Liver (tissue), 9 donors: ENCODE data around the gene ABL1. TPM values are rescaled to one million over a fixed set of nuclear protein-coding genes. Genes with fewer than 3 reads are reported as not detected.

ENCODE experiments used
- DNase-seq: peaks from one replicate; pipeline ENCODE4 v3.0.0-alpha.2; 2017; ENCODE audit warnings: low spot score
- H3K27ac ChIP-seq, 2 donors: one replicate each; pipeline ENCODE4 v1.7.0; 2013; ENCODE audit warnings: inconsistent platforms in 2 of 2, low read length in 2 of 2, control low read depth in 1 of 2, low read depth in 1 of 2, mild to moderate bottlenecking in 1 of 2
- H3K27me3 ChIP-seq, 4 donors: one replicate each; pipeline versions ENCODE4 v1.6.1 to v1.7.0; 2013; ENCODE audit warnings: low read length in 3 of 4, inconsistent platforms in 1 of 4, mild to moderate bottlenecking in 1 of 4, moderate library complexity in 1 of 4; ENCODE audit not compliant: control insufficient read depth in 4 of 4, insufficient read depth in 4 of 4
- H3K36me3 ChIP-seq, 4 donors: one replicate each; pipeline versions ENCODE4 v1.6.1 to v1.7.0; 2013; ENCODE audit warnings: low read length in 3 of 4, mild to moderate bottlenecking in 3 of 4, low read depth in 1 of 4, moderate library complexity in 1 of 4; ENCODE audit not compliant: control insufficient read depth in 4 of 4, insufficient read depth in 3 of 4
- H3K4me1 ChIP-seq, 4 donors: one replicate each; pipeline versions ENCODE4 v1.6.1 to v1.7.0; 2013; ENCODE audit warnings: low read length in 3 of 4, mild to moderate bottlenecking in 3 of 4, moderate library complexity in 1 of 4; ENCODE audit not compliant: control insufficient read depth in 4 of 4, insufficient read depth in 4 of 4
- H3K4me3 ChIP-seq, 3 donors: one replicate each; pipeline versions ENCODE4 v1.6.1 to v1.7.0; 2013; ENCODE audit warnings: low read length in 3 of 3, control low read depth in 1 of 3, low read depth in 1 of 3, mild to moderate bottlenecking in 1 of 3
- H3K9ac ChIP-seq, 2 donors: one replicate each; pipeline ENCODE4 v1.7.0; 2013; ENCODE audit warnings: low read length in 2 of 2, mild to moderate bottlenecking in 2 of 2, moderate library complexity in 2 of 2, control low read depth in 1 of 2, low read depth in 1 of 2
- H3K9me3 ChIP-seq, 4 donors: one replicate each; pipeline versions ENCODE4 v1.6.1 to v1.7.0; 2013; ENCODE audit warnings: low read length in 3 of 4; ENCODE audit not compliant: control insufficient read depth in 4 of 4
- CTCF ChIP-seq: fragments of 150-350 bp; IDR thresholded peaks from 2 replicates; pipeline ENCODE4 v1.5.1; 2017; ENCODE audit warnings: improper control_type of control experiment, low read depth, low read length; ENCODE audit not compliant: missing input control
- HNF4A ChIP-seq, 2 donors: conservative IDR thresholded peaks; 2 replicates each; pipeline ENCODE4 v1.6.1; 2016; ENCODE audit warnings: antibody characterized with exemption in 2 of 2, mild to moderate bottlenecking in 2 of 2
- NR2F2 ChIP-seq: IDR thresholded peaks from 2 replicates; pipeline ENCODE4 v1.6.1; 2016; ENCODE audit warnings: antibody characterized with exemption
- RAD21 ChIP-seq, 2 donors: IDR thresholded peaks; 2 replicates each; pipeline ENCODE4 v1.6.1; 2016; ENCODE audit warnings: antibody characterized with exemption in 2 of 2, mild to moderate bottlenecking in 2 of 2
- RXRA ChIP-seq, 2 donors: IDR thresholded peaks; 2 replicates each; pipeline ENCODE4 v1.6.1; 2017 to 2018; ENCODE audit warnings: antibody characterized with exemption in 2 of 2, mild to moderate bottlenecking in 1 of 2
- YY1 ChIP-seq: IDR thresholded peaks from 2 replicates; pipeline ENCODE4 v1.6.1; 2016; ENCODE audit warnings: antibody characterized with exemption, mild to moderate bottlenecking
- WGBS: extraction: QIAGEN DNeasy Blood & Tissue Kit; methylation state at CpG from one replicate; pipeline ENCODE4 v1.1.7; 2013; 5-methylcytosine and 5-hydroxymethylcytosine counted together
- polyA plus RNA-seq, 2 donors: library from polyadenylated mRNA; stranded (reverse) in 1 of 2; unstranded in 1 of 2; fragments of 200-250 nt in 1 of 2; fragments of >200 nt in 1 of 2; fragmentation: Nextera tagmentation in 1 of 2; extraction: Ambion mirVana in 1 of 2; gene quantifications; one replicate each; pipeline versions ENCODE4 v1.2.1 to v1.2.3, GENCODE V29; 2013 to 2015
- total RNA-seq, 2 donors: library from RNA; depleted of rRNA; stranded (reverse); fragments of >200 nt; gene quantifications; one replicate each; pipeline ENCODE4 v1.2.3, GENCODE V29; 2014
- TF ChIP-seq, protein P1 (sequence below): IDR thresholded peaks from 2 replicates; pipeline ENCODE4 v1.6.1; 2016; ENCODE audit warnings: antibody characterized with exemption, mild to moderate bottlenecking
- donor health status: healthy.
- donor health status: healthy.
- donor health status: healthy.
- donor health status: healthy.
- donor health status: healthy.

Gene ABL1
- total and polyA plus RNA-seq, 4 donors = 4.2 to 14.2 (median 10.9) TPM

GRCh38 chr9:130936285-130937117, 101.4 kb downstream of the ABL1 start:
- no peaks in the 10 kb centered on the region for H3K9me3 ChIP-seq
- no peak overlapping the region for H3K9ac ChIP-seq
- 64% methylated on average over 12 of the region's 12 CpGs for WGBS
- H3K27me3 ChIP-seq = peaks cover 5 to 23% (median 12%) of the 10 kb centered on the region in 4 donors
- TF ChIP-seq RXRA (IDR thresholded peaks at IDR 0.05) (no peak), NR2F2 (no peak), YY1 (no peak), CTCF (no peak), RAD21 (IDR thresholded peaks at IDR 0.05) (no peak), HNF4A (conservative IDR thresholded peaks at IDR 0.05) (no peak)
- TF ChIP-seq, protein P1, sequence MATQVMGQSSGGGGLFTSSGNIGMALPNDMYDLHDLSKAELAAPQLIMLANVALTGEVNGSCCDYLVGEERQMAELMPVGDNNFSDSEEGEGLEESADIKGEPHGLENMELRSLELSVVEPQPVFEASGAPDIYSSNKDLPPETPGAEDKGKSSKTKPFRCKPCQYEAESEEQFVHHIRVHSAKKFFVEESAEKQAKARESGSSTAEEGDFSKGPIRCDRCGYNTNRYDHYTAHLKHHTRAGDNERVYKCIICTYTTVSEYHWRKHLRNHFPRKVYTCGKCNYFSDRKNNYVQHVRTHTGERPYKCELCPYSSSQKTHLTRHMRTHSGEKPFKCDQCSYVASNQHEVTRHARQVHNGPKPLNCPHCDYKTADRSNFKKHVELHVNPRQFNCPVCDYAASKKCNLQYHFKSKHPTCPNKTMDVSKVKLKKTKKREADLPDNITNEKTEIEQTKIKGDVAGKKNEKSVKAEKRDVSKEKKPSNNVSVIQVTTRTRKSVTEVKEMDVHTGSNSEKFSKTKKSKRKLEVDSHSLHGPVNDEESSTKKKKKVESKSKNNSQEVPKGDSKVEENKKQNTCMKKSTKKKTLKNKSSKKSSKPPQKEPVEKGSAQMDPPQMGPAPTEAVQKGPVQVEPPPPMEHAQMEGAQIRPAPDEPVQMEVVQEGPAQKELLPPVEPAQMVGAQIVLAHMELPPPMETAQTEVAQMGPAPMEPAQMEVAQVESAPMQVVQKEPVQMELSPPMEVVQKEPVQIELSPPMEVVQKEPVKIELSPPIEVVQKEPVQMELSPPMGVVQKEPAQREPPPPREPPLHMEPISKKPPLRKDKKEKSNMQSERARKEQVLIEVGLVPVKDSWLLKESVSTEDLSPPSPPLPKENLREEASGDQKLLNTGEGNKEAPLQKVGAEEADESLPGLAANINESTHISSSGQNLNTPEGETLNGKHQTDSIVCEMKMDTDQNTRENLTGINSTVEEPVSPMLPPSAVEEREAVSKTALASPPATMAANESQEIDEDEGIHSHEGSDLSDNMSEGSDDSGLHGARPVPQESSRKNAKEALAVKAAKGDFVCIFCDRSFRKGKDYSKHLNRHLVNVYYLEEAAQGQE = no peak
- H3K27ac ChIP-seq = no peak overlapping the region
- H3K36me3 ChIP-seq = no peaks in the 10 kb centered on the region
- no peak for DNase-seq
- no peak overlapping the region for H3K4me3 ChIP-seq
- peaks cover 13 to 23% (median 16%) of the 10 kb centered on the region in 4 donors for H3K4me1 ChIP-seq

Other genes with a start within 250 kb of the ABL1 start
- gene PRDM12, start 170.7 kb upstream of the ABL1 start, total RNA-seq = not detected
- gene PRDM12, start 170.7 kb upstream of the ABL1 start, polyA plus RNA-seq = under 1 TPM in 1 of 2 donors, not detected in 1; 0.02 TPM
- 10 to 100 TPM; 16.6 to 21.2 TPM for gene EXOSC2, start 141.5 kb upstream of the ABL1 start, total RNA-seq
- 1 to 10 TPM; 7.6 to 9.5 TPM for gene EXOSC2, start 141.5 kb upstream of the ABL1 start, polyA plus RNA-seq
- gene QRFP, start 61.6 kb downstream of the ABL1 start, total RNA-seq = under 1 TPM in 1 of 2 donors, not detected in 1; 0.05 TPM
- gene QRFP, start 61.6 kb downstream of the ABL1 start, polyA plus RNA-seq = not detected
- not detected for gene FIBCD1, start 104.0 kb downstream of the ABL1 start, total RNA-seq
- not detected for gene FIBCD1, start 104.0 kb downstream of the ABL1 start, polyA plus RNA-seq
- gene LAMC3, start 173.9 kb downstream of the ABL1 start, total RNA-seq = 1 to 10 TPM; 1.4 to 5.9 TPM
- gene LAMC3, start 173.9 kb downstream of the ABL1 start, polyA plus RNA-seq = 1 to 10 TPM; 2.5 to 3.2 TPM